GM18520 (cell line): ENCODE results near the gene CHI3L1.

Experiments
- ATAC-seq: cut with Tn5 transposase; IDR thresholded peaks from one replicate; pipeline ENCODE4 v1.9.1; 2021; ENCODE audit not compliant: unreplicated experiment

The CHI3L1 gene

DNA sequence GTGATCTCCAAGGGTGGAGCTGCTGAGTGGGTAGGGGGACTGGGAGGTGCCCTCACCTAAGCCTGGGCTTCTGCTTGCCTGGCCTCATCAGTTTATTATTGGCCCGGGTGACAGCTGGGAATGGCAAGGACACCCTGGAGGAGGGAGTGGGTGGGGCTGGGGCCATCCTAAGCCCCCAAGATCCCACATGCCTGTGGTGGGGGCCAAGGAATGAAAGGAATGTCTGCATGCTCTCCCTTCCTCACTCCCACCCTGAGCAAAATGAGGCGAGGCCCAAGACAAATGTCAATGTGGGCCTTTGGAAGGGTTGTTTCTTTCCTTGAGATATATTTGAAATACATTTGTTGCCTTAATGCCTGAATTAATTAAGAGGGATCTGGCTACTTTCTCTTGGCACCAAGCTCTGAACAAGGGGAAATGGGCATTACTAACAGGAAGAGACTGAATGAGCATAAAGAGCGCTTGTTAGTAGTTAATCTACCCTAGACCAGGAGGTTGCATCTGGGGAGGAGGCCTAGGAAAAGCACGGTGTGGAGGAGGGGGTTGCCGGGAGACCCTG is 19.7 kb upstream of the CHI3L1 start:
- ATAC-seq = no peak

DNA sequence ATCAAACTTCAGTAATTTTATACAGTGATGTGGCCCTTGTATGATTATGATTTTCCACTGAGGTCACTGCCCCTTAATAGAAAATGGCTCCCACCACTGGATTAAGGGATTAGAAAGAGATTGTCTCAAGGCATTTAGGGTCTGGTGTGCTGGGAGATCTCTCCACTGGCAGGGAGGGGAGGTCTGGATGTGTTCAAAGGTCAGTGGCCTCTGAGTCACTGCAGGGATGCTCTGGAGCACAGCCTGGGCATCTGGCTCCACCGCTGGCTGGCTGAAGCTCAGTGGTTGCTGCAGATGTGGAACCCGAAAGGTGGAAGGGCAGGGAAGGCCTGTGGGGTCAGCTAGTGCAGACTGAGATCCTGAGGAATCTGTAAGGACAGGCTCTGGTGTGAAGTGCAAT is 18.3 kb upstream of the CHI3L1 start:
- no peak for ATAC-seq

DNA sequence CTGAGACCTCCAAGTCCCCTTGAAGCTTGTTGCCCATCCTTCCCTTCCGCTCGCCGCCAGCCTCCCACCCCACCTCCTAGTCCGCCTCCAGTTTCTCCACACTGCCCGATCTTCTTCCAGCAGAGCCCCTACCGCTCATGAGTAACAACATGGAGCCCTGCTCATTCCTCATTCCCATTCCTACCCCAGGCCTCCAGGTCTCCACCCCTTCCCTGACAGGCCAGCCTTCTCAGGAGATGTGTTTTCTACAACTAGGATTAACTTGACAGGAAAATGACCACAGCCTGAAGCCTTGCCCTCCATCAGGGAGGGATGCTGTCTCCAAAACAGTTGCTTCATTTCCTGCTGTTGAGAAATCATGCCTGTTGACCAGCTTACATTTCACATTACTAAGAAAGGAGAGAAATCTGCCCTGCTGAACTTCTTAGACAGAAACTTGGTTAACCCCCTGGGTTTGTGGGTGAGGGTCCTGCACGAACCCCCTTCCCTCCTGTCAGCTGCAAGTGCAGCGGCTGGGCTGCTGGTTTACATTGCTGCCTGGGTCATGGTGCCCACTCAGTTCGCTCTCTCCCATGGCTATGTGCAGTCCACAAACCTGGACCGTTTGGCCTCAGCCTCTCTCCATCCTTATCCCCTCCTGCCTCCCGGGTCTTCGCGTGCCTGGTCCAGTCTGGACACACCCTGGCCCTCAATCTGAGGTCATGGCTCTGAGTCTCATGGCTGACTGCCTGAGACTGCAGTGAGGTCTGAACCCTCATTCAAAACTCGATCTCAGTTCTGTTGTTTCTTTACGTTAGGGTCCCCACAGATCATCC is 16.1 kb upstream of the CHI3L1 start:
- ATAC-seq = no peak

DNA sequence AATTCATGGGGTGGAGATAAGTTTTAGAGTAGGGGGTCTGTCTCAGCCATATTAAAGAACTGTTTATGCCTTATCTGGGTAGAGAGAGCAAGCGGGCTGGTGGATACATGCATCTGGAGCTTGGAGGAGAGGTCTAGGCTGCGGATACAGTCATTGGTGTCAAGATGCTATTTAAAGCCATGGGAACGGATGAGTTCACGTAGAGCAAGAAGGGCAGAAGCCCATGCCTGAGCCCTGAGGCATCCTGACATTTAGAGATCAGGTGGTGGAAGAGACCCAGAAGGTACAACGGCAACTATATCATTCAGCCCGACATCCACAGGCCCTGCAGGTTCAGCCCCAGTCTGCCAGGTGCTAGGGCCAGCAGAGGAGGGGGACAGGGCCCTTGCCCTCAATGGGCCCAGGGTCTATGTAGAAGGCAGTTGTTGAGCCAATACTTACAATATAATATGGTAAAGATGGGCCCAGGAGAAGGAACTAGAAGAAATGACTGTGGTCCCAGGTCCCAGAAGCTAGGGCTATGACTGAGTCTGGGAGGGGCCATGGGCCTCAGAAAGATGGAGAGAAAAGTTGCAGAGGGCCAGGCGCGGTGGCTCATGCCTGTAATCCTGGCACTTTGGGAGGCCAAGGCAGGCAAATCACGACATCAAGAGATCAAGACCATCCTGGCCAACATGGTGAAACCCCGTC is 15.2 kb upstream of the CHI3L1 start:
- no peak for ATAC-seq

DNA sequence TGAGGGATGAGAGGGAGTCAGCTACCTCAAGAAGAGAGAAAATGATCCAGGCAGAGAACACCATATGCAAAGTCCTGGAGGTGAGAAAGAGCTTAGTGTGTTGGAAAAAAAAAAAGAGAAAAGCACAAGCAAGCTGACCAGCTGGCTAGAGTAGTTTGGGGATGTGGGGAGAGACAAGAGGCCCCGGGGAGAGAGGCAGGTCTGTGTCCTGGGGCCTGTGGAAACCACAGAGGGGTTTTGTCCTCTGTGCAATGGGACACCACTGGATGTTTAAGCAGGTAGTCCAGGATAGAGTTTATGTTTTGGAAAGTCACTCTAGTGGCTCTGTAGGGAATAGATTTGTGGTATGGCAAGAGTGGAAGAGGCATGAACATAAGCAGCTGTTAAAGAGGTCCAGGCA is 14.4 kb upstream of the CHI3L1 start:
- ATAC-seq = no peak

DNA sequence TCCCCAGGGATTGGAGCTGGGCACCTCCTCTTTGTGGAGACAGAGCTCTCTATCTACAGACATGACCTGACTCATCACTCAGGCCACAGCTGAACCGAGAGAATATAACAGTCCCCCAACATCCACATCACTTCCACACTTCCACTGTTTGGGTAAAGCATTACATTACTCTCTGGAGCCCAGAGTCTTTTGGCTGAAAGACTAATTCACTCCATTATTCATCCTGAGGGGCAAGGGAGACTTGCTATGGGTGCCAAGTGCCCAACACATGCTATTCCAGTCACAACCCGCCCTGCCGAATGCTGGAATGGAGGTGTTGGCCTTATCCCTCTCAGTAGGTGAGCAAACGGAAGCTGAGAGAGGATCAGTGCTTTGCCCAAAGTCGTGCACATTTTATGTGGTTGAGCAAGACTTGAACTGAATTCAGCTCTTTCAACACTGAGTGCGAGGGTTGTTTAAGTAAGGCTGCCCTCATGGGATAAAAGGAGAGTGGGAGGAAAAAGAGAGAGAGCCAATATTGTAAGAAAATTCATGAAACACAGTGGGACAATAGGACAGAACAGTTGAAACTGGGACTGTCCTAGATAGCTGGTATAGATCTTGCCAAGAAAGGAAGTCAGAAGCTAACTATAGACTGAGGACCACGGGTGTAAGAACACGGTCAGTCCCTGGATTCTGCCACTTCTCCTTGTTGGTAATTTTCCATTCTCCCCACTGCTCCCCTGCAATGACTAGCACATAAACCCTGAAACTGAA is 13.5 kb upstream of the CHI3L1 start:
- ATAC-seq = no peak

DNA sequence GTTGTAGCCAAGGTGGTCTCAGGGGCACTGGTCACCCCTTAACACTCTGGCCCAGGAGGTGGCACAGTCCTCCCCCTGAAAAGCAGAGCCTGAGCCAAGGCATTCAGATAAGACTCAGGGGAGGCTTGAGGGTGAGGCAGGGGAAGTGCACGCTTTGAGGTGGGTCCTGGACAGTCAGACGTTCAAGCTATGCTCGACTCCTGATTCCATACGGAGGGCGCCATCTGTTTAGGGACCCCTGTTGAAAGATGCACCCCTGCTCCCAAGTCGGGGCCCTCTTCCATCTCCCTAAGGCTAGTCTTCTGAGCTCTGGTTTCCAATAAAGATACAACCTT is 12.9 kb upstream of the CHI3L1 start:
- ATAC-seq = no peak

DNA sequence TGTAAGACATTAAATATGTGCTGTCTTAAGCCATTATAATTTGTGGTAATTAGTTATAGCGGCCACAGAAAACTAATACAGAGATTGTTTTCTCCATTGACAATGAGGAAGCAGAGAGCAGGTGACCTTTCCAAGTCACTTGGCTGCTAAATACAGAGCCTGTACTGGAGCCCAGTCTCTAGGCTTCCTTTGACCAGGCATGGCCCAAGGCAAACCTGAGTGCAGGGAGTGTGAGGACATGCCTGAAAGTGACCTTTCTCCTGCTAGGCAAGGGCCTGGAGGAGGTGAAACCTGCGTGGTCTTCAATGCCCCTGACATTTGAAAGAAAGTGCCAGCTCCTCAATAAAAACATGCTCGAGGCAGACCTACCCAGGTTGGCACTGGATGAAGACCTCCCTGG is 12.5 kb upstream of the CHI3L1 start:
- ATAC-seq = no peak

DNA sequence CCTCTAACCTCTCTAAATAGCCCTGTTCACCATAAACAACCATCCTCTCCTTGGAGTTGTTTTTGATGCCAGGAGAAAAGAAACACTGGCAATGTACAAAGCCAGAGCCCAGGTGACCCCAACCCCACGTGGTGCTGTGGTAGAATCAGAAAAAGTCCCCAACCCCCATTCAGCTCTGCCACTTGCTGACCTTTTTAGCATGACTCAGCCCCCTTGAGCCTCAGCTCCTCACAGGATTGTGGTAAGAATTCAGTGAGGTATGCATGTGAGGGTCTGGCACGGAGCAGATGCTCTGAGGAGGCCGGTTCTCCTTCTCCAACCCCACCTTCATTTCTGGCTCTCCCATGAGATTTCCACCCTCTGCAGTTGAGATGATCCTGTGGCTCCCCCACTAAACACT is 11.1 kb upstream of the CHI3L1 start:
- no peak for ATAC-seq

DNA sequence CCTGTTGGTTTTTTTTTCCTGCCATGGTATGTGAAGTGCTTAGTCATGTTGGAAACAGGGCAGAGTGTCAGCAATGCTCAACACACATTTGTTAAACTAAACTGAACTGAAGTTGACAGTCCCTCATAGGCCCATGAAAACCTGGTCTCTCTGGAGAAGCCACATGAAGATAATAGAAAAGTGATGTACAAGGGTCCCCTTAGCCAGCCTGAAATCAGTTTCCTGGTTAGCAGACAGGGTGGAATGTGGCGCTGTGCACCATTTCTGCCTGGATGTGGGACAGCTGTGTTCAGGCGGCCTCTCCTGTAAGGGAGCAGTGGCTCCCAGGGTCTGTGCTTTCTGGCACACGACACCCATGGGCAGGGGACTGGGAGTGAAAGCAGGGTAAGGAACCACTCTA is 9.9 kb upstream of the CHI3L1 start:
- no peak for ATAC-seq

DNA sequence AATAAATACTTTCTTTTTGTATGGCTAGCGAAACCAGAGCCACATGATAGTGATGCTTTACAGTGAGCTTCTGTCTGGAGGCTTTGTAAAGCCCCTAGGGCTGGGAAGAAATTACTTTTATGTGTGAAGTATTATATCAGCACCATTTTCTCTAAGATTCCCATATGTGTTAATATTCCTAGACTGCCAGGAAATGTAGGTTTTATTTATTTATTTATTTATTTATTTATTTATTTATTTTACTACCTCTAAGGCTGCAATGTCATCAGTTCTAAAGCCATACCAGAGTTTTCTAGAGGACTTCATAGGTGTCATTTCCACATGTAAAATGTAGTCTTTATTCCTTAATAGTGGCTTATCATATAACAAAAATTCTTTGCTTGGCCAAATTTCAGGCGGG is 4.4 kb upstream of the CHI3L1 start:
- ATAC-seq = no peak

DNA sequence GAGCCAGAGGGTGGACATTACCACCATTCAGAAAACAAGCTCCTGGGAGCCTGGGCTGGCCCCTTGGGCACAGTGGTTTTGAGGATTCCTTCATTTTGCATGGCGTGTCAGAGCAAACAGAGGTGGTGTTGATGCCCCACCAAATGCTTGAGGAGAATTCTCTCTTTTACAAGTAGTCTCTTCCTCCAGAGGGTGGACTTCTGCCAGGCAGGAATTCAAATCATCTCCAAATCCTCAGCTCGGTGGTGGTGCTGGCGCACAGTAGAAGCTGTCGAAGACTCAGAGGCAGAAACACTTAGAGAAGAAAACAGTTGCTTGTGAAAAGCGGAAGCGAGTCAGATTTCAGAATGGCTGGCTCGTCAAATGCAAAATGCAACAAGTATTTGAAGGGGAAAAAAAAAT is 3.4 kb upstream of the CHI3L1 start:
- no peak for ATAC-seq

DNA sequence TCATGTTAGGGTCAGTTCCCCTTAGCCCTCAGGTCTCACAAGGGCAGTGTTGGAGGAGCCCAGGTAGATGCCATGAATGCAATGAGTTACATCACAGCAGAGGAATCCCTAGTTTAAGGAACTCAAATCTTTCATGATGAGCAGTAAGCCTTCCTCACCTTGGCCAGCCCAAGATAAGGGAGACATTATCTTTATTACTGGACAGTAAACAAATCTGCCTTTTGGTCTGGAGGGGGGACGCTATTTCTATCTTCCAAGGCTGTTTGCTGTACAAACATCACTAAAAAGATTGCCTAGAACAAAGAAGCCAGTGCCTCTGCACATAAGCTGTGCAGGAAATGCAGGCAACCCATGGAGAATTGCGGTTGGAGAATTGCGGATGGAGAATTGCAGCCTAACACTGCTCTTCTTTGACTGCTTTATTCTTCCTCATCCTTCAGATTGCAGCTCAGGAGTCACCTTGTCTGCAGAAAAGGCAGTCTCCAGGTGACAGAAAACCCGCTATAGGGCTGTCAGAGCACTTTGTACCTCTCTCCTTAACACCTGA is 2.3 kb upstream of the CHI3L1 start:
- ATAC-seq = no peak

DNA sequence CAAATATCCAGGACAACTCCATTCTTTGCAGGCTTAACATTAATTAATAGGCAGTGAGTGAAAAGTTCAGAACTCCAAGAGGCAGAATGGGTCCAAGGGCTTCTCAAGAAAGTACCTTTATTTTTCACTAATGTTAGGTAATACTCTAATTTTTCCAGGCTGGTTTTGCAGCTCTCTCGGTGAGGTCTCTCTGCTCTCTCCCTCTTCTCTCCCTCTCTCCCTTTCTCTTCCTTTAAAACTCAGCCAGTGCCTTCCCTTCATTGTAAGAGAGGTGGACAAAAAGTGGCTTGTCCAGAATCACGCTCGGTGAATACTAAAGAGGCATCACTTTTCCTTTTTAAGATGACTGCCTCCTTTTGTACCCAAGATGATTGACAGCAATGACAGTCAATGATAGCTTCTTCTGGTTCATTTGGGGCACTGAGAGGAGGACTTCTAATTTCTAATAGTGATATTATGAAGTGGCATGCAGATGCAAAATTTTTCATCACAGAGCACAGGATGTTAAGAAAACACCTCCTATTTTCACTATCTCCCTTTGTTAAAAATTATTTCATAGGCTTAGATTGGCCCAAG is 1.3 kb upstream of the CHI3L1 start:
- no peak for ATAC-seq

DNA sequence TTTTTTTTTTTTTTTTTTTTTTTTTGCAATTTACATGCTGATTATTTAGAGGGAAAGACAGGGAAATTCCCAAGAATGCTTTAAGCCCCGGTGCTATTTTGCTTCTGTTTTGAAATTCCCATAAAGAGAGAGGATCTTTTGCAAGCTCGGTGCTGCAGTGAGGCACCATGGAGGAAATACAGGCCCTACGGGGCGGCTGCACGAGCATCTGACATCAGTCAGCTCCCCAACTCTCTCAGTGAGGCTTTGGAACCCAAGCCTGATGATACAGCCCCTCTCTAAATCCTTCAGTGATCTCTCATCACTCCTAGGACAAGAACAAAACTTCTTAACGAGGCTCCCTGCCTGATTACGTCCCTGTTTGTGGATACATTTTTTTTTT is 791 bp upstream of the CHI3L1 start:
- ATAC-seq = no peak

DNA sequence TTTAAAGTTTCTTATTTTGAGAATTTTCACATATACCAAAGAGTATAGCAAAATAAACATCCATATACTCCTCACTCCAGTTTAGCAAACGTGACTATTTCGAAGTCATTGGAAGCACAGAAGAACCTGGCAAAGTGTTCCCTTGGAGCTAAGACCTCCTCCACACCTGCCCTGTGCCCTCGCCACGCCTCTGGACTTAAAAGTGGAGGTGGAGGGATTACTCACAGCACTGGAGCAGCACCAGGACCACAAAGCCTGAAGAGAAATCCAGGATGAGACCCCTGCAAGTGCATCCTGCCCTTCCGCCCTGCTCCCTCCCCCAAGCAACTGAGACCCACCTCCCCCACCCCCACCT is 436 bp downstream of the CHI3L1 start:
- no peak for ATAC-seq

DNA sequence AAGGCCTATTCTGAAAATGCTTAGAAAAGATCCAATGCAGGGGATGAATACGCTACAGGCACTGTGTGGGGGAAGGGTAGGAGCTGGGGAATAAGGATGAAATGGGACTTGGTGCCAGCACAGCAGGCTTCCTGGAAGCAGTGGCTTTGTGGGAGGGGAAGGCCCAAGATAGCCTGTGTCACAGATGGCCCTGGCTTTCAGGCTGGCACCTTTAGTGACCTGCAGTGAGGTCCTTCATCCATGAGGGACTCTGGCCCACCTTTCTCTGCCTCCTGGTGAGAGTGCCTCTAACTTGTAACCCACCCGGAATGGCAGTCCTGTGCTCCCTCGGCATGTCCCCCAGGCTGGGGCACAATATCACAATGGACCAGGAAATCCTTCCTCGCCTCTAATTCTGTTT is 919 bp downstream of the CHI3L1 start:
- no peak for ATAC-seq

DNA sequence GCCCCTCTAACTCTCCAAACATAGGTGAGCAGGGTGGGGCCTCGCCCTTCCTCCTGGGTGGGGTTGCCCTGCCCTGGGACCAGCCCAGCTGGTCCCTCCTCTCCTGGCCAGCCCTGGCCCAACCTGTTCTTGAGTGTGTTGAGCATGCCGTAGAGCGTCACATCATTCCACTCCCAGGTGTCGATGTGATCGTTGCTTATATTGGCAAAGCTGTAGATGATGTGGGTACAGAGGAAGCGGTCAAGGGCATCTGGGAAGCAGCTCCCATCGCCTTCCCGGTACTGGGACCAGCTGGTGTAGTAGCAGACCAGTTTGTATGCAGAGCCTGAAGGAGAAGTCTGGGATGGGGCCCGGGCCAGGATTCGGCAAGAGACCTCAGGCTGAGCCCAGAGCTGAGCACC is 1.4 kb downstream of the CHI3L1 start:
- ATAC-seq = no peak

DNA sequence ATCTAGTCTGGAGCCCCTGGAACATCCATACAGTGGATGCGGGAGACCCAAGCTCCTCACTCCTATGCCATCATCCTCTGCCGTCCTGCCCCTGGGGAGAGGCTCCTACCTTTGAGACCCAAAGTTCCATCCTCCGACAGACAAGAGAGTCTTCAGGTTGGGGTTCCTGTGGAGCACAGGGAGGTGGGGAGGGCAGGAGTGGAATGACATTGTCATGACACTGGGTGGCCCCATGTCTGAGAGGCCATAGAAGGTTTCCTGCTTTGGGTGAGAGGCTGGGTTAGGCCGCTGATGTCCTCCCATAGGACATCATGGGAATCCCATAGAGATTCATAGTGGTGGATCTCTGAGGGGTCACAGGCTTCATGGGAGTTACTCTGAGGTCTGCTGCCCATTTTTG is 2.0 kb downstream of the CHI3L1 start:
- no peak for ATAC-seq

DNA sequence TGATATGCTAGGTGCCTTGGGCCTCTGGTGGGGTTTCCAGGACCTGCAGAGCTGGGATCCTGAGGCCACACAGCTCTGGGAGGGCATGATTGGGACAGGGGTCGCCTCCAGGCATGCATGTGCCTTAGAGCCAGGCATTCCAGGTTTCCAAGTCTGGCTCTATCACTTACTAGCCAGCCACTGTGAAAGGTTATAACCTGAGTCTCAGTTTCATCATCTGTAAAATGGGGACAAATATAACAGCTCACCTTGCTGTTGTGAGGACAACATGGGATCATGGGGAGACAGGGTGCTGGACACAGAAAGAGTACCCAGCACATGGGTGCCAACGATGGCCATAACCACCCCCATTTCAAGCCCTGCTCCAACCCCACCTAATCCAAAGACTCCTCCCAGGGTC is 2.7 kb downstream of the CHI3L1 start:
- ATAC-seq = no peak

DNA sequence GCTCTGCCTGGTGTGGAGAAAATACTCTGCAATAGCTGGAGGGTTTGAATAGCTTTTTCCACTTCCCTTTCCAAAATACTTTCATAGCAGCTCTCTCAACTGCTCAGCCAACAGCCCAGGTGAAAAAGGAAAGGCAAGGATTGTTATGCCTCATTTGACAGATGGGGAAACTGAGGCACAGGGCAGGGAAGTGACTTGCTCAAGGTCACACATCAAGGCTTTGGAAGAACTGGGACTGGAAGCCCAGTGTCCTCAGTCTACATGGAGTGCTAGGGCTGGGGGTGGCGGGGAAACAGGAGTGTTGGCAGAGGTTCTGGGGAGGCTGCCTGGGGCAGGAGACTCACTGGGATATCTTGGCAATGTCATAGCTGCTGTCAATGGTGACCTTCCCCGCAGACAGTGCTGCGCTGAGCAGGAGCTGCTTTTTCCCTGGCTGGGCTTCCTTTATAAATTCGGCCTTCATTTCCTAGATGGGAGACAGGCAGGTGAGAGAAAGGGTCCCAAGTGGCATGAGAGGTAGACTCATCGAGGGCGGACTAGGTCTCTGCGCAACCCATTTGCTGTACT is 4.0 kb downstream of the CHI3L1 start:
- no peak for ATAC-seq
